GM18870 (cell line): ENCODE data around the gene SLC9A2.
A peak's percentile ranks its signal among the peaks of the same experiment; 100 is the strongest.

Experiments
- ATAC-seq: cut with Tn5 transposase; IDR thresholded peaks from one replicate; pipeline ENCODE4 v1.9.1; 2021; ENCODE audit warnings: moderate library complexity; ENCODE audit not compliant: unreplicated experiment

SLC9A2 gene

GRCh38 chr2:102724016-102724490, 104.7 kb downstream of the SLC9A2 start:
- ATAC-seq = no peak

GRCh38 chr2:102724553-102724952, 105.2 kb downstream of the SLC9A2 start:
- no peak for ATAC-seq

- ATAC-seq = no peak
These were observed 107.1 kb downstream of the SLC9A2 start for GRCh38 chr2:102726128-102727087.

- ATAC-seq = no peak
These were observed 116.2 kb downstream of the SLC9A2 start for GRCh38 chr2:102735416-102736109.

- peak; percentile 3 for ATAC-seq
These were observed 116.7 kb downstream of the SLC9A2 start for GRCh38 chr2:102736110-102736409.

GRCh38 chr2:102736410-102737409, 117.4 kb downstream of the SLC9A2 start:
- ATAC-seq = peak; percentile 80

GRCh38 chr2:102737431-102737830, 118.1 kb downstream of the SLC9A2 start:
- peak; percentile 72 for ATAC-seq

- no peak for ATAC-seq
These were observed 123.9 kb downstream of the SLC9A2 start for GRCh38 chr2:102743259-102743658.

- ATAC-seq = no peak
These were observed 128.8 kb downstream of the SLC9A2 start for GRCh38 chr2:102748107-102748506.

- ATAC-seq = peak; percentile 93
These were observed 130.6 kb downstream of the SLC9A2 start for GRCh38 chr2:102749938-102750337.

GRCh38 chr2:102753563-102754159, 134.3 kb downstream of the SLC9A2 start:
- no peak for ATAC-seq

GRCh38 chr2:102754456-102755145, 135.2 kb downstream of the SLC9A2 start:
- ATAC-seq = no peak

- ATAC-seq = no peak
These were observed 135.9 kb downstream of the SLC9A2 start for GRCh38 chr2:102755284-102755683.

GRCh38 chr2:102758439-102758838, 139.1 kb downstream of the SLC9A2 start:
- no peak for ATAC-seq
